Ishikawa (cell line): ENCODE results near the gene GRM5.

Experiments used
- CEBPB ChIP-seq: IDR thresholded peaks from 2 replicates; pipeline ENCODE4 v1.6.1; 2012
- CREB1 ChIP-seq: IDR thresholded peaks from 2 replicates; pipeline ENCODE4 v1.6.1; 2012; ENCODE audit warnings: low read depth
- EGR1 ChIP-seq: IDR thresholded peaks from 2 replicates; pipeline ENCODE4 v1.6.1; 2012
- EP300 ChIP-seq: IDR thresholded peaks from 2 replicates; pipeline ENCODE4 v1.6.1; 2012; ENCODE audit warnings: borderline replicate concordance
- FOXM1 ChIP-seq: IDR thresholded peaks from 2 replicates; pipeline ENCODE4 v1.6.1; 2012; ENCODE audit warnings: low read depth, borderline replicate concordance
- MAX ChIP-seq: IDR thresholded peaks from 2 replicates; pipeline ENCODE4 v1.6.1; 2012
- NFIC ChIP-seq: IDR thresholded peaks from 2 replicates; pipeline ENCODE4 v1.6.1; 2012
- RAD21 ChIP-seq: IDR thresholded peaks from 2 replicates; pipeline ENCODE4 v1.6.1; 2012; ENCODE audit warnings: low read depth
- REST ChIP-seq: IDR thresholded peaks from 2 replicates; pipeline ENCODE4 v1.6.1; 2012; ENCODE audit warnings: low read depth, mild to moderate bottlenecking
- TAF1 ChIP-seq: IDR thresholded peaks from 2 replicates; pipeline ENCODE4 v1.6.1; 2012; ENCODE audit warnings: low read depth, mild to moderate bottlenecking
- TCF12 ChIP-seq: IDR thresholded peaks from 2 replicates; pipeline ENCODE4 v1.6.1; 2012; ENCODE audit warnings: low read depth
- TEAD4 ChIP-seq: IDR thresholded peaks from 2 replicates; pipeline ENCODE4 v1.6.1; 2012
- USF1 ChIP-seq: IDR thresholded peaks from 2 replicates; pipeline ENCODE4 v1.6.1; 2012
- YY1 ChIP-seq: IDR thresholded peaks from 2 replicates; pipeline ENCODE4 v1.6.1; 2012; ENCODE audit warnings: low read depth
- ZBTB7A ChIP-seq: IDR thresholded peaks from 2 replicates; pipeline ENCODE4 v1.6.1; 2012; ENCODE audit warnings: low read depth

Gene GRM5

GRCh38 chr11:88651556-88651955, 414.2 kb downstream of the GRM5 start:
- TF ChIP-seq YY1 (no peak), RAD21 (no peak), FOXM1 (no peak), EGR1 (no peak), NFIC (no peak), REST (no peak), TCF12 (no peak), TEAD4 (no peak), ZBTB7A (no peak), TAF1 (no peak), EP300 (no peak)

- TF ChIP-seq EP300 (no peak), TCF12 (no peak), MAX (no peak), EGR1 (no peak), REST (no peak), RAD21 (no peak), USF1 (no peak), CEBPB (no peak), CREB1 (no peak), FOXM1 (no peak), TEAD4 (no peak)
Observed at GRCh38 chr11:88644724-88645123, 421.1 kb downstream of the GRM5 start.

GRCh38 chr11:88632163-88632562, 433.6 kb downstream of the GRM5 start:
- TF ChIP-seq NFIC, result no peak
- TF ChIP-seq CREB1, result no peak
- TF ChIP-seq CEBPB, result no peak
- no peak for TF ChIP-seq TCF12
- TF ChIP-seq RAD21, result no peak
- no peak for TF ChIP-seq FOXM1
- TF ChIP-seq REST, result no peak
- TF ChIP-seq TEAD4, result no peak
- TF ChIP-seq ZBTB7A, result no peak
- TF ChIP-seq YY1, result no peak
- TF ChIP-seq EP300, result no peak
- no peak for TF ChIP-seq TAF1
- no peak for TF ChIP-seq EGR1

- TF ChIP-seq EP300 (no peak), MAX (no peak), CEBPB (no peak), EGR1 (no peak), ZBTB7A (no peak), NFIC (no peak), REST (no peak), FOXM1 (no peak), RAD21 (no peak), TAF1 (no peak), TCF12 (no peak), CREB1 (no peak), USF1 (no peak)
Observed at GRCh38 chr11:88631497-88631896, 434.3 kb downstream of the GRM5 start.
